OCI-LY3 (cell line): ENCODE measurements around the gene BEAN1.

ENCODE experiments used
- H2AFZ ChIP-seq: fragments of 200-600, 300-600 bp; shearing (Covaris generic); 2 replicates; pipeline ENCODE4 v1.6.0; 2014; ENCODE audit warnings: antibody characterized with exemption, low read depth, low read length
- H3K27ac ChIP-seq: fragments of 200-600, 300-600 bp; sonication (generic); 2 replicates; pipeline ENCODE4 v1.5.1; 2014; ENCODE audit warnings: mild to moderate bottlenecking, low read length, moderate library complexity, mixed read lengths
- H3K27me3 ChIP-seq: fragments of 200-600, 300-600 bp; sonication (generic); 2 replicates; pipeline ENCODE4 v1.6.1; 2014; ENCODE audit warnings: low read depth, low read length, mixed read lengths
- H3K36me3 ChIP-seq: fragments of 200-600, 300-600 bp; sonication (generic); replicated peaks from 2 replicates; pipeline ENCODE3; 2014; ENCODE audit warnings: low read depth, low read length, mixed read lengths
- H3K4me1 ChIP-seq: fragments of 300-600, 200-600 bp; sonication (generic); 2 replicates; pipeline ENCODE4 v1.6.1; 2014; ENCODE audit warnings: low read length, mixed read lengths
- H3K4me2 ChIP-seq: fragments of 200-600, 300-600 bp; sonication (generic); 2 replicates; pipeline ENCODE4 v1.6.1; 2014; ENCODE audit warnings: low read length, mixed read lengths
- H3K4me3 ChIP-seq: fragments of 300-600, 200-600 bp; sonication (generic); 2 replicates; pipeline ENCODE4 v1.5.1; 2014; ENCODE audit warnings: antibody characterized with exemption, mild to moderate bottlenecking, low read length, moderate library complexity
- H3K79me2 ChIP-seq: fragments of 300-600, 200-600 bp; shearing (Covaris generic); 2 replicates; pipeline ENCODE4 v1.6.1; 2014; ENCODE audit warnings: mild to moderate bottlenecking, low read length, mixed read lengths
- H3K9ac ChIP-seq: fragments of 300-600, 200-600 bp; shearing (Covaris generic); 2 replicates; pipeline ENCODE4 v1.6.0; 2014; ENCODE audit warnings: mild to moderate bottlenecking, low read length, moderate library complexity
- H3K9me3 ChIP-seq: fragments of 200-600, 300-600 bp; shearing (Covaris generic); 2 replicates; pipeline ENCODE4 v1.6.1; 2014; ENCODE audit warnings: low read length, mixed read lengths; ENCODE audit not compliant: insufficient read depth
- H4K20me1 ChIP-seq: fragments of 200-600, 300-600 bp; sonication (generic); 2 replicates; pipeline ENCODE4 v1.6.1; 2016; ENCODE audit warnings: low read length, mixed read lengths; ENCODE audit not compliant: insufficient read depth
- EZH2phosphoT487 ChIP-seq: fragments of 200-600 bp; shearing (Covaris generic); IDR thresholded peaks from 2 replicates; pipeline ENCODE4 v1.6.1; 2018; ENCODE audit warnings: antibody characterized with exemption, mixed run types, low read depth
- TF ChIP-seq, protein P1 (sequence below): fragments of 200-600, 300-600 bp; sonication (generic); IDR thresholded peaks from 2 replicates; pipeline ENCODE4 v1.5.1; 2014; ENCODE audit warnings: antibody characterized with exemption, low read length, low read depth

BEAN1 gene

GRCh38 chr16:66471716-66472393 is 44.8 kb downstream of the BEAN1 start:
- no peak overlapping the region for H3K4me2 ChIP-seq
- H3K4me1 ChIP-seq: peaks cover 28% of the 10 kb centered on the region
- H3K9me3 ChIP-seq: no peaks in the 10 kb centered on the region
- no peaks in the 10 kb centered on the region for H3K27me3 ChIP-seq
- H3K27ac ChIP-seq: no peak overlapping the region
- TF ChIP-seq, protein P1, sequence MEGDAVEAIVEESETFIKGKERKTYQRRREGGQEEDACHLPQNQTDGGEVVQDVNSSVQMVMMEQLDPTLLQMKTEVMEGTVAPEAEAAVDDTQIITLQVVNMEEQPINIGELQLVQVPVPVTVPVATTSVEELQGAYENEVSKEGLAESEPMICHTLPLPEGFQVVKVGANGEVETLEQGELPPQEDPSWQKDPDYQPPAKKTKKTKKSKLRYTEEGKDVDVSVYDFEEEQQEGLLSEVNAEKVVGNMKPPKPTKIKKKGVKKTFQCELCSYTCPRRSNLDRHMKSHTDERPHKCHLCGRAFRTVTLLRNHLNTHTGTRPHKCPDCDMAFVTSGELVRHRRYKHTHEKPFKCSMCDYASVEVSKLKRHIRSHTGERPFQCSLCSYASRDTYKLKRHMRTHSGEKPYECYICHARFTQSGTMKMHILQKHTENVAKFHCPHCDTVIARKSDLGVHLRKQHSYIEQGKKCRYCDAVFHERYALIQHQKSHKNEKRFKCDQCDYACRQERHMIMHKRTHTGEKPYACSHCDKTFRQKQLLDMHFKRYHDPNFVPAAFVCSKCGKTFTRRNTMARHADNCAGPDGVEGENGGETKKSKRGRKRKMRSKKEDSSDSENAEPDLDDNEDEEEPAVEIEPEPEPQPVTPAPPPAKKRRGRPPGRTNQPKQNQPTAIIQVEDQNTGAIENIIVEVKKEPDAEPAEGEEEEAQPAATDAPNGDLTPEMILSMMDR: no peak
- no peak for TF ChIP-seq EZH2phosphoT487
- H3K9ac ChIP-seq: no peak overlapping the region
- H3K4me3 ChIP-seq: no peak overlapping the region
- no peaks in the 10 kb centered on the region for H3K36me3 ChIP-seq
- no peaks in the 10 kb centered on the region for H3K79me2 ChIP-seq
- H4K20me1 ChIP-seq: no peaks in the 10 kb centered on the region
- no peak overlapping the region for H2AFZ ChIP-seq

DNA sequence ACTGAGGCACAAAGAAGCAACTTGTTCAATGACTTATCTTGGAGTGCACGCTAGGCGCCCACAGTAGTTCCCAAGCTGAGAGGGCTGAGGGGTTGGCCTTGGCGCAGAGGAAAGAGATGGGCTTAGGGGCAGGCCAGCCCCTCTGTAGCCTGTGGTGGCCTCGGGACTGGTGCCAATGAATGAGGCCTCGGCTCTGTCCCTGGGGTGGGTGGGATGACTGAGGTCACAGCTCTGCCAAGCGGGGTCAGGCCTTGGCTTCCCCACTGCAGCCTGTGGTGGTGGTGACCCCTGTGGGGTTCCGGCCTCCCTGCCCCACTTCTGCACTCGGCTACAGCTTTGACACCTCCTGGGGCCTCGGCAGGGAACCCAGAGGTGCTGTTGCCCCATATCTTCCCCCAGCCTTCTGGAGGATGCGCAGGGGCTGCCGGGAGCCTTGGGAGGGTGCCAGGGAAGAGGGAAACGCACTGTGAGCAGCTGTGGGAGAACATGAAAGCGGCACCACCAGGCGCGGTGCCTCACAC is 46.0 kb downstream of the BEAN1 start:
- Histone ChIP-seq H3K27ac (no peak overlapping the region), H3K9me3 (no peaks in the 10 kb centered on the region), H4K20me1 (no peaks in the 10 kb centered on the region), H3K4me1 (peaks cover 40% of the 10 kb centered on the region), H3K79me2 (no peaks in the 10 kb centered on the region), H3K27me3 (no peaks in the 10 kb centered on the region), H3K4me3 (no peak overlapping the region), H3K4me2 (no peak overlapping the region), H2AFZ (no peak overlapping the region), H3K9ac (no peak overlapping the region), H3K36me3 (no peaks in the 10 kb centered on the region)
- TF ChIP-seq, protein P1: no peak
- no peak for TF ChIP-seq EZH2phosphoT487

- H3K27me3 ChIP-seq: no peaks in the 10 kb centered on the region
- H3K79me2 ChIP-seq: no peaks in the 10 kb centered on the region
- H3K9me3 ChIP-seq: no peaks in the 10 kb centered on the region
- no peak overlapping the region for H3K27ac ChIP-seq
- no peaks in the 10 kb centered on the region for H3K36me3 ChIP-seq
- no peaks in the 10 kb centered on the region for H4K20me1 ChIP-seq
- no peak overlapping the region for H3K4me3 ChIP-seq
- peak overlapping the region; percentile 29 for H3K4me2 ChIP-seq
- TF ChIP-seq, protein P1: no peak
- TF ChIP-seq EZH2phosphoT487: no peak
- H3K9ac ChIP-seq: no peak overlapping the region
- H2AFZ ChIP-seq: no peak overlapping the region
- peaks cover 46% of the 10 kb centered on the region for H3K4me1 ChIP-seq
These were observed 46.8 kb downstream of the BEAN1 start for GRCh38 chr16:66473654-66474519.

- no peaks in the 10 kb centered on the region for H3K36me3 ChIP-seq
- peaks cover 55% of the 10 kb centered on the region for H3K4me1 ChIP-seq
- no peaks in the 10 kb centered on the region for H3K79me2 ChIP-seq
- no peak for TF ChIP-seq EZH2phosphoT487
- TF ChIP-seq, protein P1: no peak
- H3K27me3 ChIP-seq: no peaks in the 10 kb centered on the region
- H3K27ac ChIP-seq: peak overlapping the region; percentile 20
- peak overlapping the region; percentile 75 for H3K4me2 ChIP-seq
- H3K4me3 ChIP-seq: peak overlapping the region; percentile 50
- H4K20me1 ChIP-seq: no peaks in the 10 kb centered on the region
- H2AFZ ChIP-seq: no peak overlapping the region
- H3K9me3 ChIP-seq: no peaks in the 10 kb centered on the region
- H3K9ac ChIP-seq: peak overlapping the region; percentile 1; the same call in 1 of the 2 replicates
These were observed 47.7 kb downstream of the BEAN1 start for GRCh38 chr16:66474750-66475199.
